H1 (cell line): ENCODE results near the gene DPP8. TPM values are rescaled to one million over a fixed set of nuclear protein-coding genes. Genes with fewer than 3 reads are reported as not detected.

Source experiments
- MAFK ChIP-seq: IDR thresholded peaks from 2 replicates; pipeline ENCODE4 v1.6.1; 2012; ENCODE audit warnings: low read depth, mild to moderate bottlenecking, improper control_type of control experiment, low read length
- POLR2AphosphoS5 ChIP-seq: IDR thresholded peaks from 2 replicates; pipeline ENCODE4 v1.6.1; 2011; ENCODE audit warnings: low read depth, low read length
- polyA plus RNA-seq, 7 experiments: library from polyadenylated mRNA; depleted of rRNA in 3 of 7; stranded (reverse) in 5 of 7; unstranded in 2 of 7; fragments of >200 nt in 5 of 7; fragments of 200-250 nt in 2 of 7; gene quantifications; 1 replicate in 5 of 7; 2 replicates in 1 of 7; 4 replicates in 1 of 7; pipeline versions ENCODE4 v1.2.1 to v1.2.3, GENCODE V29; 2011 to 2013; ENCODE audit warnings: missing spikeins in 2 of 7, mixed read lengths in 2 of 7
- total RNA-seq: library from RNA; stranded (reverse); fragmentation: NEBNext Ultra II Directional; extraction: Animal tissue kit (Norgen Biotek cat#: 25700); gene quantifications from 2 replicates; pipeline ENCODE4 v1.2.1, GENCODE V29; 2021

DPP8 gene
- total and polyA plus RNA-seq, 2 of the 8 experiments (the other 6 are each of a cell fraction or from before 2014, with no cell fraction given), result 9.9 to 26.0 TPM

- TF ChIP-seq POLR2AphosphoS5 (no peak), MAFK (no peak)
Observed at GRCh38 chr15:65426216-65426853, 91.2 kb downstream of the DPP8 start (continued).
